Kidney tubule cell (primary cell): ENCODE results near the gene MRGPRE.
"Not testable (repeated sequence)": the region's sequence is repeated elsewhere in the genome, so short reads cannot be mapped to it uniquely, and the experiment has no call there.

Source experiments
- DNase-seq: peaks from one replicate; pipeline ENCODE4 v3.0.0-alpha.2; 2018; ENCODE audit warnings: low spot score

MRGPRE gene

GRCh38 chr11:3231851-3232744 lies at the start of gene MRGPRE:
Gene MRGPRE, minus strand, starts transcription at chr11:3232417. Its CDS starts 3,618 bp downstream, at chr11:3228799.
- DNase-seq = no peak

GRCh38 chr11:3281146-3281545 lies 48.9 kb upstream of the MRGPRE start:
- DNase-seq = not testable (repeated sequence)

GRCh38 chr11:3280662-3281061 lies 48.4 kb upstream of the MRGPRE start:
- DNase-seq = not testable (repeated sequence)

- DNase-seq = not testable (repeated sequence)
Measured at GRCh38 chr11:3278922-3279321, 46.7 kb upstream of the MRGPRE start.

- DNase-seq = not testable (repeated sequence)
Measured at GRCh38 chr11:3273629-3274028, 41.4 kb upstream of the MRGPRE start.

GRCh38 chr11:3262548-3262947 lies 30.3 kb upstream of the MRGPRE start:
- not testable (repeated sequence) for DNase-seq

GRCh38 chr11:3261831-3262230 lies 29.6 kb upstream of the MRGPRE start:
- not testable (repeated sequence) for DNase-seq

GRCh38 chr11:3257509-3257908 lies 25.3 kb upstream of the MRGPRE start:
- DNase-seq = not testable (repeated sequence)

- DNase-seq = not testable (repeated sequence)
Measured at GRCh38 chr11:3255241-3255640, 23.0 kb upstream of the MRGPRE start.

GRCh38 chr11:3254773-3255172 lies 22.6 kb upstream of the MRGPRE start:
- not testable (repeated sequence) for DNase-seq

- DNase-seq = no peak
Measured at GRCh38 chr11:3245071-3245470, 12.9 kb upstream of the MRGPRE start.

GRCh38 chr11:3243880-3244279 lies 11.7 kb upstream of the MRGPRE start:
- no peak for DNase-seq

- no peak for DNase-seq
Measured at GRCh38 chr11:3237119-3237518, 4.9 kb upstream of the MRGPRE start.

GRCh38 chr11:3234846-3235245 lies 2.6 kb upstream of the MRGPRE start:
- DNase-seq = no peak

- no peak for DNase-seq
Measured at GRCh38 chr11:3232956-3233355, 739 bp upstream of the MRGPRE start.

- DNase-seq = no peak
Measured at GRCh38 chr11:3231550-3231850, 717 bp downstream of the MRGPRE start.

GRCh38 chr11:3230636-3231549 lies 1.3 kb downstream of the MRGPRE start:
- DNase-seq = no peak

- DNase-seq = no peak
Measured at GRCh38 chr11:3229673-3230630, 2.3 kb downstream of the MRGPRE start.

- DNase-seq = no peak
Measured at GRCh38 chr11:3228445-3228829, 3.8 kb downstream of the MRGPRE start.

GRCh38 chr11:3227568-3228444 lies 4.4 kb downstream of the MRGPRE start:
- DNase-seq = no peak
